Common myeloid progenitor, CD34-positive (primary cell): Measurements from ENCODE around the gene ARHGEF39.
"Not testable (repeated sequence)": the region's sequence is repeated elsewhere in the genome, so short reads cannot be mapped to it uniquely, and the experiment has no call there.

ENCODE experiments used
- CTCF ChIA-PET: fragments of 350-600 bp; sonication (Branson Sonifier 250); formaldehyde crosslinking; loops from one replicate; lab custom pipeline; 2021; ENCODE audit warnings: antibody characterized with exemption; lab: Charles Lee
- POLR2A ChIA-PET: fragments of 350-600 bp; sonication (Branson Sonifier 250); formaldehyde crosslinking; loops from one replicate; lab custom pipeline; 2021; ENCODE audit warnings: antibody characterized with exemption; lab: Charles Lee
- DNase-seq, 3 donors: peaks; one replicate each; pipeline versions ENCODE4 v3.0.0 to v3.0.0-alpha.2; 2013
- H3K27ac ChIP-seq, 2 experiments: 1 replicate in 1 of 2; 2 replicates in 1 of 2; pipeline ENCODE4 v1.7.0; 2013; ENCODE audit warnings: inconsistent platforms in 2 of 2, low read length in 2 of 2, mild to moderate bottlenecking in 2 of 2, low read depth in 1 of 2, moderate library complexity in 1 of 2; ENCODE audit not compliant: severe bottlenecking in 2 of 2, insufficient read depth in 1 of 2, poor library complexity in 1 of 2
- H3K27me3 ChIP-seq, 5 experiments: replicated peaks in 2 of 5; 1 replicate in 3 of 5; 2 replicates in 2 of 5; pipeline versions ENCODE4 v1.6.1 to v1.7.0; 2013; ENCODE audit warnings: low read length in 4 of 5, mild to moderate bottlenecking in 2 of 5, moderate library complexity in 2 of 5, inconsistent platforms in 1 of 5; ENCODE audit not compliant: insufficient read depth in 5 of 5, control insufficient read depth in 4 of 5
- H3K36me3 ChIP-seq, 4 experiments: 1 replicate in 2 of 4; 2 replicates in 2 of 4; pipeline versions ENCODE4 v1.6.1 to v1.7.0; 2013; ENCODE audit warnings: low read length in 3 of 4, control low read depth in 1 of 4, mild to moderate bottlenecking in 1 of 4; ENCODE audit not compliant: control insufficient read depth in 4 of 4, insufficient read depth in 4 of 4
- H3K4me1 ChIP-seq, 4 experiments: 1 replicate in 3 of 4; 2 replicates in 1 of 4; pipeline versions ENCODE4 v1.6.1 to v1.7.1; 2013; ENCODE audit warnings: low read length in 3 of 4, mild to moderate bottlenecking in 3 of 4, control low read depth in 1 of 4, inconsistent platforms in 1 of 4, moderate library complexity in 1 of 4; ENCODE audit not compliant: control insufficient read depth in 4 of 4, insufficient read depth in 4 of 4; ENCODE audit errors: control extremely low read depth in 1 of 4
- H3K4me3 ChIP-seq, 7 experiments: 1 replicate in 4 of 7; 2 replicates in 3 of 7; pipeline versions ENCODE4 v1.5.1 to v1.7.0; 2013; ENCODE audit warnings: mild to moderate bottlenecking in 7 of 7, low read length in 6 of 7, moderate library complexity in 6 of 7, inconsistent platforms in 2 of 7, low read depth in 2 of 7, control low read depth in 1 of 7; ENCODE audit not compliant: insufficient read depth in 4 of 7, control insufficient read depth in 1 of 7; ENCODE audit errors: extremely low read depth in 1 of 7
- H3K9me3 ChIP-seq, 5 experiments: 1 replicate in 4 of 5; 2 replicates in 1 of 5; pipeline versions ENCODE4 v1.6.1 to v1.7.1; 2013; ENCODE audit warnings: low read length in 4 of 5, mild to moderate bottlenecking in 2 of 5, inconsistent platforms in 1 of 5, low read depth in 1 of 5, moderate library complexity in 1 of 5; ENCODE audit not compliant: control insufficient read depth in 4 of 5, insufficient read depth in 2 of 5; ENCODE audit errors: control extremely low read depth in 1 of 5
- WGBS: methylation state at CpG from one replicate; pipeline ENCODE4 v1.1.5; 2013; ENCODE audit not compliant: insufficient coverage; 5-methylcytosine and 5-hydroxymethylcytosine counted together

Gene ARHGEF39

GRCh38 chr9:35618325-35618727, 46.7 kb downstream of the ARHGEF39 start, which contains the start of gene CD72:
Gene CD72 (minus strand): TSS chr9:35618413. CDS start chr9:35618303, 110 bp downstream.
- H3K27ac ChIP-seq, result peak within 1 kb of the TSS in 1 of 2 experiments; percentile 8
- 25% methylated on average over 7 of the region's 7 CpGs for WGBS
- CTCF ChIA-PET, result interaction anchor here (0.7 to 11.4 kb wide), 3 partner anchors 17 to 76 kb away, joined by 3 to 105 read pairs (median 4); partner anchors contain the start of genes ARHGEF39, CCDC107 and RMRP
- H3K36me3 ChIP-seq, result no peaks in the 10 kb centered on the region
- peak in 2 of 3 donors; percentile 61 to 70 for DNase-seq
- peak within 1 kb of the TSS; percentile 16 to 84 (median 67) for H3K4me3 ChIP-seq
- POLR2A ChIA-PET, result no interaction called here
- H3K4me1 ChIP-seq, result peaks cover 0 to 54% (median 33%) of the 10 kb centered on the region in 4 experiments
- H3K9me3 ChIP-seq, result no peaks in the 10 kb centered on the region
- H3K27me3 ChIP-seq, result no peaks in the 10 kb centered on the region

DNA sequence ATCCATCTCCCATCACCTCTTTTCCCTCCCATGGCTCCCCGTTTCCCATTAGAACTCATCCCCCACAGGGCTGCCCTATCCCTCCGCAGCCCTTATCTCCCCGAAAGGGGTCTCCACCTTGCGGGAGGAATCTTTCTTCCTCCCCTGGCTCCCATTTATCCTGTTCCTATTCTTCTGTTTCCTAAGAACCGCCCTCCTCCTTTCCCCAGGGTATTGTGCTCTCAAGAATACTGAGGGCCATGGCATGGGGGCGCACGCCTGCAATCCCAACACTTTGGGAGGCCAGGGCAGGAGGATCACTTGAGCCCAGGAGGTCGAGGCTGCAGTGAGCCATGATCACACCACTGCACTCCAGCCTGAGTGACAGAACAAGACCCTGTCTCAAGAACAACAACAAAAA, 47.4 kb downstream of the ARHGEF39 start:
- POLR2A ChIA-PET, result interaction anchor here (1.0 kb wide), 1 partner anchor 114 kb away, joined by 3 read pairs; no protein-coding TSS in a partner anchor
- H3K36me3 ChIP-seq, result no peaks in the 10 kb centered on the region
- H3K27me3 ChIP-seq, result no peaks in the 10 kb centered on the region
- peak overlapping the region in 6 of 7 experiments; percentile 16 to 84 (median 70) for H3K4me3 ChIP-seq
- CTCF ChIA-PET, result interaction anchor here (0.7 to 11.4 kb wide), 10 partner anchors 10 to 110 kb away, joined by 3 to 105 read pairs (median 5); partner anchors contain the start of genes ARHGEF39, CCDC107, RMRP and SIT1
- 33% methylated on average over 6 of the region's 8 CpGs for WGBS
- peak overlapping the region in 1 of 2 experiments; percentile 8 for H3K27ac ChIP-seq
- H3K9me3 ChIP-seq, result no peaks in the 10 kb centered on the region
- H3K4me1 ChIP-seq, result peaks cover 0 to 54% (median 33%) of the 10 kb centered on the region in 4 experiments
- DNase-seq, result no peak

GRCh38 chr9:35616681-35617459, 48.1 kb downstream of the ARHGEF39 start:
- peak overlapping the region; percentile 16 to 84 (median 67) for H3K4me3 ChIP-seq
- no peaks in the 10 kb centered on the region for H3K36me3 ChIP-seq
- CTCF ChIA-PET, result interaction anchor here (0.7 to 11.4 kb wide), 12 partner anchors 9 to 111 kb away, joined by 3 to 105 read pairs (median 5); partner anchors contain the start of genes ARHGEF39, CCDC107, RMRP and SIT1
- WGBS, result 12% methylated on average over 48 of the region's 51 CpGs
- H3K27ac ChIP-seq, result no peak overlapping the region
- POLR2A ChIA-PET, result interaction anchor here (1.0 kb wide), 1 partner anchor 114 kb away, joined by 3 read pairs; no protein-coding TSS in a partner anchor
- H3K4me1 ChIP-seq, result peaks cover 0 to 49% (median 33%) of the 10 kb centered on the region in 4 experiments
- DNase-seq, result peak in 2 of 3 donors; percentile 53 to 66
- no peaks in the 10 kb centered on the region for H3K27me3 ChIP-seq
- H3K9me3 ChIP-seq, result no peaks in the 10 kb centered on the region

GRCh38 chr9:35615981-35616680, 48.9 kb downstream of the ARHGEF39 start:
- peak overlapping the region in 3 of 7 experiments; percentile 67 to 84 (median 72) for H3K4me3 ChIP-seq
- POLR2A ChIA-PET, result no interaction called here

GRCh38 chr9:35612843-35613242, 52.2 kb downstream of the ARHGEF39 start:
- no peak overlapping the region for H3K27ac ChIP-seq

More at GRCh38 chr9:35615981-35616680, 48.9 kb downstream of the ARHGEF39 start:
- Histone ChIP-seq H3K4me1 (peaks cover 0 to 44% (median 33%) of the 10 kb centered on the region in 4 experiments), H3K9me3 (no peaks in the 10 kb centered on the region), H3K36me3 (no peaks in the 10 kb centered on the region), H3K27me3 (no peaks in the 10 kb centered on the region), H3K27ac (no peak overlapping the region)
- WGBS, result 95% methylated on average over 17 of the region's 17 CpGs
- no peak for DNase-seq
- CTCF ChIA-PET, result interaction anchor here (0.8 to 11.4 kb wide), 14 partner anchors 8 to 80 kb away, joined by 3 to 105 read pairs (median 4); partner anchors contain the start of genes ARHGEF39, CCDC107, RMRP and SIT1

DNA sequence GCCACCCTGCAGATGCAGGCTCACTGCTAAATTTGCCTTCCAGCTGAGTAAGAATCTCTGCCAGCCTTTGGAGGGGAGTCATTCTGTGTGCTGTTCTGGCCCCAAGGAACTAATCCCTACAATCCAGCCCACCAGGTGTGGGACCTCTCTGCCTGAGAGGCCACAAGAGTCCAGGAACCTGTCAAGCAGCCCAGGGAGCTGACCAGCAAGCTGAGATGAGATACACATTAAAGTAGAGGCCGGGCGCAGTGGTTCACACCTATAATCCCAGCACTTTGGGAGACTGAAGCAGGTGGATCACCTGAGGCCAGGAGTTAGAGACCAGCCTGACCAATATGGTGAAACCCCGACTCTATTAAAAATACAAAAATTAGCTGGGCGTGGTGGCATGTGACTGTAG, 52.9 kb downstream of the ARHGEF39 start:
- H3K9me3 ChIP-seq, H3K4me1 ChIP-seq, H3K27me3 ChIP-seq, POLR2A ChIA-PET, H3K4me3 ChIP-seq, H3K27ac ChIP-seq, DNase-seq: not testable (repeated sequence)
- 100% methylated on average over 4 of the region's 4 CpGs for WGBS
- H3K36me3 ChIP-seq, result peaks cover 0 to 30% (median 24%) of the 10 kb centered on the region in 4 experiments
- CTCF ChIA-PET, result interaction anchor here (0.8 to 11.4 kb wide), 12 partner anchors 8 to 116 kb away, joined by 3 to 105 read pairs (median 4); partner anchors contain the start of genes ARHGEF39, CCDC107, RMRP and SIT1

More at GRCh38 chr9:35612843-35613242, 52.2 kb downstream of the ARHGEF39 start:
- WGBS, result no CpG with 5 or more reads among the region's 2 CpGs
- ChIA-PET POLR2A (no interaction called here), CTCF (interaction anchor here (0.7 to 11.4 kb wide), 7 partner anchors 9 to 384 kb away, joined by 3 to 105 read pairs (median 4); partner anchors contain the start of genes ARHGEF39, CCDC107, RMRP and SIT1)
- DNase-seq, result no peak
- Histone ChIP-seq H3K27me3 (no peaks in the 10 kb centered on the region), H3K4me3 (no peak overlapping the region), H3K36me3 (peaks cover 0 to 24% (median 20%) of the 10 kb centered on the region in 4 experiments), H3K4me1 (peaks cover 0 to 14% (median 13%) of the 10 kb centered on the region in 4 experiments), H3K9me3 (no peaks in the 10 kb centered on the region)
